Suppressor macrophage (primary cell): Measurements from ENCODE around the gene IRF2.

ENCODE experiments used
- DNase-seq, 4 experiments: peaks; one replicate each; pipeline ENCODE4 v3.0.0-alpha.2; 2020 to 2022
- total RNA-seq, 17 experiments: gene quantifications; one replicate each; lab custom pipeline; 2026; ENCODE audit warnings: mixed read lengths in 6 of 17, inconsistent platforms in 3 of 17; lab: John Stamatoyannopoulos, UW

IRF2 gene
- total RNA-seq: 31.7 to 92.5 (median 51.6) reads per million in 17 experiments

GRCh38 chr4:184474263-184475095 is at the start of gene IRF2:
IRF2 (minus strand) TSS chr4:184474550; CDS start chr4:184429064, 45,486 bp downstream.
- peak; percentile 97 to 99 (median 99) for DNase-seq

- DNase-seq: no peak
These were observed 41.3 kb upstream of the IRF2 start for GRCh38 chr4:184515606-184516005.

DNA sequence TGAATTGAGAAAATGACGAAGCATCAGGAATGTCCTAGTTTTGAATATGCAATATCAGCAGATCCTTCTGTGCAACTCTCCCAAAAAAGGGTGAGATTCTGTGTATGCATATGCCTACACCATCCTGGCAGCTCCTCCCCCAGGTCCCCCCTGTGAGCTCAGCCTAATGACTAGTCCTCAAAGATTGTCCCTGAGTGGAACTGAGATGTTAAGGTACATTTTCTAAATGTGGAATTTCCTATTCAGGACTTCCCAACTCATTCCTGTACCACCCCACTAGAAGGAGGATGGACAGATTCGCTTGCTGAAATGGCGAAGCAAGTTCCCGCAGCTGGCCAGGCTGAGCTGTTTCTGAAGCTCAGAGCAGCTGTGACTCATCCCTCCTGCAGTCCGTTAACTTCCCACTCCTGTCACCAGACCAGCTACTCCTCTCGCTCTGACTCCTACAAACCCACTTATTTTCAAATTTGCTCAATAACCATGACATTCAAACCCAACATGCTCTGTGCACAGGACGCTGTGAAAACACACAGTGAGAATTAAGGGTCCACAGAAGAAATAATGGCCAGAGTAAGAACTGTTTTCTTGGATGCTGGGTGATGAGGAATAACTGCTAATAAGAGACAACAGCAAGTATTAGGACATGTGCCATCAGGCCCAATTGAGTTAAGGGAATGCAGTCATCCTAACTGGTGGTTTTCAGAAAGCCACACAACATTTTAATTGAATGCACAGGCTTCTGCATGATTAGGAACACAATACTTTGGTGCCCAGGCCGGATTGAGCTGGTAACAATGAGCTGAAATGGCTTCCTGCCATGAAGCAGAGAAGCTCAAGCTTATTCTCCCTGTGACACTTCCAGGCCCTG is 40.0 kb upstream of the IRF2 start:
- peak; percentile 87 to 96 (median 94) for DNase-seq

DNA sequence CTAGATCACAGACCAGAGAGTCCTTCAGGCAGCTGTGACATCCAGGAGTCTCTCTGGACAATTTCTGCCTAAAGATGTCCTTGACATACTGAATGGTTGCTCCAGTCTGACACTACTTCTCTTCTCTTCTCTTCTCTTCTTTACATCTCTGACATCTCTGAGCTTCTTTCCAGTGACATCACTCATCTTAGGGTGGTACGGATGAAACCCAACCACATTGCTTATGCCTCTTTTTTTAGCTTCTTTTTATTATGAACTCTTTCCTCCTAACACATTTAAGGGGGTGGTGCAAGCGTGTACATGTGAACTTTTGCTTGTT is 39.4 kb upstream of the IRF2 start:
- no peak for DNase-seq

DNA sequence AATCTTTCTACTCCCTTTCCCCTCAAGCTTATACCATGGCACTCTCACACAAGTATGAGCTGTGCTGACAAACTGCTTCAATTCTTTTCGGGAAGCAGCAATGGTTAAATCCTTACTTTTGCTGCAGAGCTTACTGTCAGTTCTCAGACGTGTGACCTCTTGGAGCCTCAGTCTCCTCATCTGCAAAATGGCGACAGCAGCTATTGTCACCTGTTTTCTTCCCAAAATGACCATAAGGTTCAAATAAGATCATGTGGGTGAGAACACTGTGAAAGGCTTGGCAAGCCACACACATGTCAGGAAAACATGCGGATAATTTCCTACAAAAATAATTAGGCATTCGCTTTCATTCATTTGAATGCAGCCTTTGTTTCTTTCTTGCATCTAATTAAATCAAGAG is 36.8 kb upstream of the IRF2 start:
- no peak for DNase-seq

DNA sequence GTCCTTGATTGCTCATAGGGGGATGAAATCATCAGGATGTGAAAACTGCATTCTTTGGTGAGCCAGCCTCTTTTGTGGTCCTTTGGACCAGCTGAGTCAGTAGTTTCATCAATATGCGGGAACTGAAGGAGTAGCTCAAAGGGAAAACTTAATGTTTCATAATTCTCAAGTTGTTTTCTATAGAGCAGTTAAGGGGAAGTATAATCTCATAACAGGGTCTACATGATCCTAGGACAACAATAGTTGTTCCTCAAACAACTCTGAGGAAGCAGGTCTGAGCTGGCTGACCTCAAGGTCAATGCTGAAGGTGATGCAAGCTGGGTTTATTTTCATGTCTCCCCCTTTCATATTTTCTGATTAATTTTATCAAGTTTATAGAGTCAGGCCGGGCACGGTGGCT is 36.1 kb upstream of the IRF2 start:
- DNase-seq: peak; percentile 64 to 90 (median 82)

GRCh38 chr4:184506527-184507121 is 32.3 kb upstream of the IRF2 start:
- peak; percentile 54 to 74 (median 71) for DNase-seq

DNA sequence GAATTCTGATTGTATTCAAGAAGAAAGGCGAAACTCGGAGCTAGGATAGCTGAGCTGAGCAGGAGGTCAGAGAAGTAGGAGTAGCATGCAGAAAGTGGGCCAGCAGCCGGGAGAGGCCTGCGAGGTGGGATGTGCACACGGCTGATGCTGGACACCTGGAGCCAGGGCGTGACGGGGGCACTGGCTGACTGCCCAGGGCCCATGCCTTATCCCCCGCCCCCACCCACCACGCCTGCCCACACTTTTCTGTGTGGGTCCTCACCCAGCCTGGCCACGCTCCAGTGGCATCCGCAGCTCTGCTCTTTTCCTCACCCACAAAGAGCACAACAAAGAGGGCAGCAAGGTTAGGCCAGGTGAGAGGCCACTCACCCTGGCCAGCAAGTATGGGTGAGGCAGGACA is 30.0 kb upstream of the IRF2 start:
- DNase-seq: no peak

DNA sequence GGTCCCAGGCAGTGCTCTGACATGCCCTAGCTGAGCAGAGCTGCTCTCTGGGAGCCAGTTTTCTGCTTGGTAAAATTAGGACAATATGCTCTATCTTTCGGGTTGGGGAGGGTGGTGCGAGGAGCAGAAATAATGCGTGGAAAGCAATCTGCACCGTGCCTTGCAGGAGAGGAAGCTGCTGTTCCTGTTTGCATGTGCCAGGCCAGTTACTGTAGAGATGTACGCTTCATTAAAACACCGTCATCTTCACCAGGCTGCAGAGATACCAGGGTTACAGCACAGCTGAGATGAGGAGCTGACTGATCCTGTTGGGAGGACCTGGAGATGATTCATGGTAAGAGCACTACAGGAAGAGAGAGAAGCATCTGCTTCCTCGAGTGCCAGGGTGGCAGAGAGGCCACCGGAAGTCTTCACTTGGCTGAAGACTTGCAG is 29.5 kb upstream of the IRF2 start:
- DNase-seq: peak; percentile 61 to 83 (median 72)

- DNase-seq: no peak
These were observed 26.6 kb upstream of the IRF2 start for GRCh38 chr4:184500748-184501589.

GRCh38 chr4:184499996-184500395 is 25.6 kb upstream of the IRF2 start:
- DNase-seq: peak; percentile 18 to 63 (median 41)

DNA sequence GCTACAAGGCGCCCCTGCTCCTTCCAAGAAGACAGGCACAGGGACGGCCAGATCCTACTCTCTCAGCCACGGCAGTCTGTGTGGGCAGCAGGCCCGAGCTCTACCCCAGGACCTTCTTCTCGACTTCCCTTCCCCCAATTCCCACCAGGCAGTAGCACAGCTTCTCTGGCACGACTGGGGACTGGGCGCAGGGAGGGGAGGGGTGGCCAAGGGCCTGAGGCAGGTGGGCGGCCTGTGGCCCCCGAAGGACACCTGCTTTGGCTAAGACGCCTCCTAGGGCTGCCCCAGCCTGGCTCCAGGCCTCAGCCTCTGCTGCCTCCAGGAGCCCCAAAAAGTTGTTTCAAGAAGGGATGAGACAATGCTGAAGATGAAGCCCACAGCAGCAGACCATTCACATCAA is 24.2 kb upstream of the IRF2 start:
- DNase-seq: no peak

GRCh38 chr4:184489771-184490170 is 15.4 kb upstream of the IRF2 start:
- no peak for DNase-seq

DNA sequence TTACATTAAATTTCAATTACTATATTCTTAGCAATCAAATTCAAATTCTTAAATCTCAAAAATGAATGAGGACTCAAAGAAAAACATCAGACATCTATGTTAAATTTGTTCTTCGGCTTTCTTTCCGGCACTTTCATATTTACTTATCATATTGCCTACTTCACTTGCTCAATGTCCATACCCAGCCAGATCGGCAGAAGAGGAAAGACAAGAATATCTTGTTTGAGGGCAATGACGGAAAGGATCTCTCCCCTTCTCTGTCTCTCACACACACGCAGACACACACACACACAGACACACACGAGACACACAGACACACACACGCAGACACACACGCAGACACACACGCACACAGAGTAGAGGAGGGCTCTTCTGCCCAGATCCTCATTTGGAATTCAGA is 13.2 kb upstream of the IRF2 start:
- DNase-seq: no peak

- DNase-seq: no peak
These were observed 10.9 kb upstream of the IRF2 start for GRCh38 chr4:184485279-184485678.

DNA sequence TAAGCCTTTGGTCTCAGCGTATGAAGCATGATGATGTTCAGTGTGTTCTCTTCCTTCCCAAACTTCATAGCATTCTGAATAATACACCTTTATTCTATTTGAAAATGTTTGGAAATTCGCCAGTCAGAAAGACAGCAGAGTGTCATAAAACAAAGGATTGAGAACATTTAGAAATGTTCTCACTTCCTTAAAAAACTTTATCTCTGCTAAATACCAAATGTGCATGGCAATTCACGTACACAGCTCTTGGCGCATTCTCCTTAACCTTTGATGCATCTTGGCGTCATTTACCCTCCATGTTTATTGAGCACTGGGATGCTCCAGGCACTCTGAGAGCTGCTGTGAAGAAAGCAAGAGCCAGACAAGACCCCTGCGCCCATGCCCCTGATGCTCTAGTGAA is 7.2 kb upstream of the IRF2 start:
- peak in 1 of 4 experiments; percentile 28 for DNase-seq

GRCh38 chr4:184479516-184479950 is 5.2 kb upstream of the IRF2 start:
- peak; percentile 29 to 89 (median 70) for DNase-seq

- DNase-seq: peak; percentile 8 to 67 (median 44)
These were observed 3.0 kb upstream of the IRF2 start for GRCh38 chr4:184477201-184477999.

- DNase-seq: peak; percentile 10 to 54 (median 40)
These were observed 2.3 kb upstream of the IRF2 start for GRCh38 chr4:184476695-184477094.

- peak in 3 of 4 experiments; percentile 14 to 50 (median 49) for DNase-seq
These were observed 1.1 kb upstream of the IRF2 start for GRCh38 chr4:184475498-184475897.

DNA sequence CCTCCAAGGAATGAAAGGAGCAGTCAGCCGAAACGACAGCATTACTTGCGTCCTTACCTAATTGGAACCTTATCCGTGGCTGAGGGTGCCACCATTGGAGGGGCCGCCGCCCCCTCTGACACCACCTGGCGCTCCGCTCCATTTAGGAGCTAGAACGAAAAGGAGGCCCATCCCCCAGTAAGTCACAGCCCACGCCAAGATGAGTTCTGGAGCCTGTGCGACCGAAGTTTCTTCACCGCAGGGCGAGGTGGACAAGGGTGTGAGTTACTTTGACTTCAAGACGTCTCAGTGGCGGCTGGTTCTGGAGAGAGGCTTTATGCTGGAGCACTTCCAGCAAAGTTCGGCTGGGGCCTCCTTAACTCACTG is 729 bp upstream of the IRF2 start:
- DNase-seq: peak; percentile 38 to 69 (median 63)
